PC-9 (cell line): Measurements from ENCODE around the gene FNDC10. TPM values are rescaled to one million over a fixed set of nuclear protein-coding genes. Genes with fewer than 3 reads are reported as not detected.

Source experiments
- BruUV-seq: library from RNA; stranded (reverse); fragments of 400-500 nt; replicated peaks from 2 replicates; lab custom pipeline; 2021; lab: Mats Ljungman, UMichigan
- CTCF ChIA-PET: fragments of 300-600 bp; sonication (Branson Sonifier 250); formaldehyde crosslinking; loops from one replicate; lab custom pipeline; 2022; ENCODE audit warnings: antibody characterized with exemption; lab: Charles Lee
- POLR2A ChIA-PET: fragments of 300-600 bp; sonication (Branson Sonifier 250); formaldehyde crosslinking; loops from one replicate; lab custom pipeline; 2022; ENCODE audit warnings: antibody characterized with exemption; ENCODE audit not compliant: unreplicated experiment; lab: Charles Lee
- DNase-seq, 2 experiments: peaks; one replicate each; pipeline versions ENCODE4 v3.0.0 to v3.0.0-alpha.2; 2015 to 2022; ENCODE audit warnings: mixed read lengths in 1 of 2
- H2AFZ ChIP-seq: fragments of 200-600 bp; sonication (generic); 2 replicates; pipeline ENCODE4 v1.8.1; 2017; ENCODE audit warnings: antibody characterized with exemption
- H3F3A ChIP-seq: fragments of 200-600 bp; sonication (generic); 2 replicates; pipeline ENCODE4 v1.8.1; 2017; ENCODE audit warnings: antibody characterized with exemption, mild to moderate bottlenecking, low read depth; ENCODE audit not compliant: insufficient read depth
- H3K27ac ChIP-seq: fragments of 200-600 bp; sonication (generic); 2 replicates; pipeline ENCODE4 v1.6.1; 2016; ENCODE audit warnings: mixed run types
- H3K27me3 ChIP-seq: fragments of 200-600 bp; sonication (generic); 2 replicates; pipeline ENCODE4 v1.6.1; 2016; ENCODE audit warnings: low read depth, mixed run types; ENCODE audit not compliant: insufficient read depth
- H3K36me3 ChIP-seq: fragments of 200-600 bp; sonication (generic); 2 replicates; pipeline ENCODE4 v1.6.1; 2016; ENCODE audit warnings: low read depth, mixed run types
- H3K4me1 ChIP-seq: fragments of 200-600 bp; sonication (generic); replicated peaks from 2 replicates; pipeline ENCODE4 v1.6.1; 2016; ENCODE audit warnings: mixed run types; ENCODE audit not compliant: insufficient read depth
- H3K4me2 ChIP-seq: fragments of 200-600 bp; sonication (generic); 2 replicates; pipeline ENCODE4 v1.6.1; 2017; ENCODE audit warnings: mixed run types
- H3K4me3 ChIP-seq: fragments of 200-600 bp; sonication (generic); 2 replicates; pipeline ENCODE4 v1.6.1; 2016; ENCODE audit warnings: mixed run types
- H3K79me2 ChIP-seq: fragments of 200-600 bp; sonication (generic); 2 replicates; pipeline ENCODE4 v1.6.1; 2017; ENCODE audit warnings: low read depth, mixed run types
- H3K9me2 ChIP-seq: fragments of 200-600 bp; sonication (generic); 2 replicates; pipeline ENCODE4 v1.8.1; 2017; ENCODE audit warnings: mild to moderate bottlenecking; ENCODE audit not compliant: insufficient read depth
- H3K9me3 ChIP-seq: fragments of 200-600 bp; sonication (generic); 2 replicates; pipeline ENCODE4 v1.8.1; 2016; ENCODE audit warnings: low read depth; ENCODE audit not compliant: insufficient read depth
- H4K20me1 ChIP-seq: fragments of 200-600 bp; sonication (generic); 2 replicates; pipeline ENCODE4 v1.8.1; 2017; ENCODE audit not compliant: insufficient read depth
- EZH2 ChIP-seq: fragments of 200-600 bp; sonication (generic); IDR thresholded peaks from 2 replicates; pipeline ENCODE4 v1.8.0; 2017; ENCODE audit warnings: antibody characterized with exemption, low read depth
- intact Hi-C: fragments of 100-400 bp; cut with micrococcal nuclease; formaldehyde crosslinking; loops from one replicate; pipeline ENCODE4 v1.10.0; 2022; ENCODE audit not compliant: unreplicated experiment
- total RNA-seq: library from RNA; stranded (reverse); gene quantifications from 2 replicates; pipeline ENCODE4 v1.2.3, GENCODE V29; 2021
- TF ChIP-seq, protein P1 (sequence below): fragments of 200-600 bp; sonication (generic); conservative IDR thresholded peaks from 2 replicates; pipeline ENCODE4 v1.6.1; 2017; ENCODE audit warnings: mixed run types, antibody characterized with exemption, mild to moderate bottlenecking, moderate library complexity

FNDC10 gene
- total RNA-seq, 1 experiment from 2014 or later: 5.4 TPM

GRCh38 chr1:1602304-1602967 is 2.5 kb upstream of the FNDC10 start:
- CTCF ChIA-PET: no interaction called here
- Histone ChIP-seq H3K4me2 (no peak overlapping the region), H3K9me2 (no peaks in the 10 kb centered on the region), H3K4me1 (no peaks in the 10 kb centered on the region), H3K27me3 (no peaks in the 10 kb centered on the region; the same call in 1 of the 2 replicates), H3K4me3 (no peak overlapping the region), H3F3A (peaks cover 16% of the 10 kb centered on the region; the same call in 1 of the 2 replicates), H3K36me3 (no peaks in the 10 kb centered on the region), H3K9me3 (no peaks in the 10 kb centered on the region), H3K79me2 (no peaks in the 10 kb centered on the region), H4K20me1 (no peaks in the 10 kb centered on the region), H2AFZ (no peak overlapping the region), H3K27ac (no peak overlapping the region)
- no TSS peak for BruUV-seq
- POLR2A ChIA-PET: no interaction called here
- intact Hi-C loops: no loop called here
- no peak for DNase-seq
- no peak for TF ChIP-seq EZH2
- TF ChIP-seq, protein P1, sequence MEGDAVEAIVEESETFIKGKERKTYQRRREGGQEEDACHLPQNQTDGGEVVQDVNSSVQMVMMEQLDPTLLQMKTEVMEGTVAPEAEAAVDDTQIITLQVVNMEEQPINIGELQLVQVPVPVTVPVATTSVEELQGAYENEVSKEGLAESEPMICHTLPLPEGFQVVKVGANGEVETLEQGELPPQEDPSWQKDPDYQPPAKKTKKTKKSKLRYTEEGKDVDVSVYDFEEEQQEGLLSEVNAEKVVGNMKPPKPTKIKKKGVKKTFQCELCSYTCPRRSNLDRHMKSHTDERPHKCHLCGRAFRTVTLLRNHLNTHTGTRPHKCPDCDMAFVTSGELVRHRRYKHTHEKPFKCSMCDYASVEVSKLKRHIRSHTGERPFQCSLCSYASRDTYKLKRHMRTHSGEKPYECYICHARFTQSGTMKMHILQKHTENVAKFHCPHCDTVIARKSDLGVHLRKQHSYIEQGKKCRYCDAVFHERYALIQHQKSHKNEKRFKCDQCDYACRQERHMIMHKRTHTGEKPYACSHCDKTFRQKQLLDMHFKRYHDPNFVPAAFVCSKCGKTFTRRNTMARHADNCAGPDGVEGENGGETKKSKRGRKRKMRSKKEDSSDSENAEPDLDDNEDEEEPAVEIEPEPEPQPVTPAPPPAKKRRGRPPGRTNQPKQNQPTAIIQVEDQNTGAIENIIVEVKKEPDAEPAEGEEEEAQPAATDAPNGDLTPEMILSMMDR: no peak

GRCh38 chr1:1601564-1602303 is 1.8 kb upstream of the FNDC10 start:
- intact Hi-C loops: no loop called here
- no peaks in the 10 kb centered on the region for H3K4me1 ChIP-seq
- no TSS peak for BruUV-seq
- TF ChIP-seq EZH2: no peak
- TF ChIP-seq, protein P1: no peak
- H3K9me3 ChIP-seq: no peaks in the 10 kb centered on the region
- no peak for DNase-seq
- H3K9me2 ChIP-seq: no peaks in the 10 kb centered on the region
- ChIA-PET CTCF (no interaction called here), POLR2A (no interaction called here)
- H3K79me2 ChIP-seq: no peaks in the 10 kb centered on the region
- H4K20me1 ChIP-seq: no peaks in the 10 kb centered on the region
- peaks cover 16% of the 10 kb centered on the region; the same call in 1 of the 2 replicates for H3F3A ChIP-seq
- no peak overlapping the region for H2AFZ ChIP-seq
- H3K27ac ChIP-seq: no peak overlapping the region
- H3K36me3 ChIP-seq: no peaks in the 10 kb centered on the region
- peaks cover 3% of the 10 kb centered on the region; the same call in 1 of the 2 replicates for H3K27me3 ChIP-seq
- H3K4me3 ChIP-seq: no peak overlapping the region
- H3K4me2 ChIP-seq: no peak overlapping the region

GRCh38 chr1:1600861-1601563 is 1.1 kb upstream of the FNDC10 start:
- no TSS peak for BruUV-seq
- ChIA-PET CTCF (no interaction called here), POLR2A (no interaction called here)
- no peaks in the 10 kb centered on the region for H3K36me3 ChIP-seq
- no peaks in the 10 kb centered on the region for H3K4me1 ChIP-seq
- no peaks in the 10 kb centered on the region for H4K20me1 ChIP-seq
- no peak overlapping the region for H3K4me2 ChIP-seq
- peaks cover 10% of the 10 kb centered on the region; the same call in 1 of the 2 replicates for H3K27me3 ChIP-seq
- no peaks in the 10 kb centered on the region for H3K79me2 ChIP-seq
- no peaks in the 10 kb centered on the region for H3K9me2 ChIP-seq
- H3K4me3 ChIP-seq: no peak overlapping the region
- H3K27ac ChIP-seq: no peak overlapping the region
- peaks cover 16% of the 10 kb centered on the region; the same call in 1 of the 2 replicates for H3F3A ChIP-seq
- intact Hi-C loops: no loop called here
- no peak overlapping the region for H2AFZ ChIP-seq
- TF ChIP-seq, protein P1: no peak
- TF ChIP-seq EZH2: no peak
- no peak for DNase-seq
- no peaks in the 10 kb centered on the region for H3K9me3 ChIP-seq
